Thyroid gland (tissue), 4 donors: ENCODE measurements around the gene PPM1M.

Source experiments
- CTCF ChIP-seq, 6 experiments: fragments of 200-600 bp in 3 of 6; fragments of 450-650 bp in 3 of 6; sonication (generic) in 3 of 6; IDR thresholded peaks; one replicate each; pipeline ENCODE4 v1.5.1; 2016 to 2019; ENCODE audit warnings: antibody characterized with exemption in 6 of 6, mild to moderate bottlenecking in 2 of 6, inconsistent platforms in 1 of 6, moderate library complexity in 1 of 6
- POLR2A ChIP-seq, 2 donors: fragments of 450-650 bp; IDR thresholded peaks; one replicate each; pipeline ENCODE4 v1.6.1; 2017; ENCODE audit warnings: antibody characterized with exemption in 2 of 2, mild to moderate bottlenecking in 2 of 2, moderate library complexity in 1 of 2

- no peak for TF ChIP-seq CTCF (IDR thresholded peaks at IDR 0.05)
- TF ChIP-seq POLR2A (IDR thresholded peaks at IDR 0.05): no peak
Observed at GRCh38 chr3:52216585-52217408, 28.8 kb upstream of the PPM1M start.
